Activated CD8-positive, alpha-beta memory T cell treated with anti-CD3 and anti-CD28 coated beads, Interleukin-2, amount 50 U/mL, for 4 hours (primary cell): ENCODE data around the gene ADAM17.
"Not testable (repeated sequence)": the region's sequence is repeated elsewhere in the genome, so short reads cannot be mapped to it uniquely, and the experiment has no call there.

ENCODE experiments used
- DNase-seq: peaks from one replicate; pipeline ENCODE4 v3.0.0-alpha.2; 2020

The ADAM17 gene

GRCh38 chr2:9518163-9518562 is 37.5 kb downstream of the ADAM17 start:
- no peak for DNase-seq

GRCh38 chr2:9517118-9517782 is 38.4 kb downstream of the ADAM17 start:
- DNase-seq: no peak

- not testable (repeated sequence) for DNase-seq
These were observed 41.7 kb downstream of the ADAM17 start for GRCh38 chr2:9513946-9514345.

GRCh38 chr2:9508931-9509330 is 46.7 kb downstream of the ADAM17 start:
- DNase-seq: no peak

GRCh38 chr2:9498210-9498609 is 57.4 kb downstream of the ADAM17 start:
- no peak for DNase-seq

GRCh38 chr2:9497017-9497416 is 58.6 kb downstream of the ADAM17 start:
- DNase-seq: no peak

GRCh38 chr2:9494081-9494480 is 61.5 kb downstream of the ADAM17 start:
- DNase-seq: no peak

- DNase-seq: no peak
These were observed 62.2 kb downstream of the ADAM17 start for GRCh38 chr2:9493478-9493877.

- DNase-seq: no peak
These were observed 62.7 kb downstream of the ADAM17 start for GRCh38 chr2:9492927-9493326.

- no peak for DNase-seq
These were observed 64.8 kb downstream of the ADAM17 start for GRCh38 chr2:9490789-9491188.

- no peak for DNase-seq
These were observed 66.8 kb downstream of the ADAM17 start for GRCh38 chr2:9488583-9489547.

- no peak for DNase-seq
These were observed 71.1 kb downstream of the ADAM17 start for GRCh38 chr2:9484533-9484932.

- DNase-seq: no peak
These were observed 72.5 kb downstream of the ADAM17 start for GRCh38 chr2:9483107-9483506.

GRCh38 chr2:9480157-9480556 is 75.5 kb downstream of the ADAM17 start:
- no peak for DNase-seq

- DNase-seq: no peak
These were observed 77.1 kb downstream of the ADAM17 start for GRCh38 chr2:9478526-9478925.

- no peak for DNase-seq
These were observed 77.7 kb downstream of the ADAM17 start for GRCh38 chr2:9477914-9478313.

- peak; percentile 79 for DNase-seq
These were observed 81.1 kb downstream of the ADAM17 start, which contains the start of gene IAH1 for GRCh38 chr2:9474361-9475057. IAH1 (plus strand) TSS chr2:9474551; CDS start chr2:9474567, 16 bp downstream.

GRCh38 chr2:9473985-9474360 is 81.7 kb downstream of the ADAM17 start:
- peak; percentile 69 for DNase-seq

- DNase-seq: no peak
These were observed 82.2 kb downstream of the ADAM17 start for GRCh38 chr2:9473308-9473984.

- DNase-seq: no peak
These were observed 83.1 kb downstream of the ADAM17 start for GRCh38 chr2:9472511-9472910.

- no peak for DNase-seq
These were observed 84.4 kb downstream of the ADAM17 start for GRCh38 chr2:9471206-9471605.

- no peak for DNase-seq
These were observed 87.9 kb downstream of the ADAM17 start for GRCh38 chr2:9467687-9468086.

- DNase-seq: no peak
These were observed 89.4 kb downstream of the ADAM17 start for GRCh38 chr2:9466147-9466683.
